ENCODE measurements around the gene ADAMTS13.
"Not testable (repeated sequence)": the region's sequence is repeated elsewhere in the genome, so short reads cannot be mapped to it uniquely, and the experiment has no call there.

ADAMTS13 gene

GRCh38 chr9:133421615-133422542 lies at the start of gene ADAMTS13:
Gene ADAMTS13, plus strand, starts transcription at chr9:133422367. Its CDS starts 77 bp downstream, at chr9:133422444.
- DNase-seq, result peak; percentile 33

GRCh38 chr9:133374612-133375115 lies 47.5 kb upstream of the ADAMTS13 start:
- no peak for DNase-seq

- DNase-seq, result no peak
These were observed 46.9 kb upstream of the ADAMTS13 start for GRCh38 chr9:133375116-133375723.

DNA sequence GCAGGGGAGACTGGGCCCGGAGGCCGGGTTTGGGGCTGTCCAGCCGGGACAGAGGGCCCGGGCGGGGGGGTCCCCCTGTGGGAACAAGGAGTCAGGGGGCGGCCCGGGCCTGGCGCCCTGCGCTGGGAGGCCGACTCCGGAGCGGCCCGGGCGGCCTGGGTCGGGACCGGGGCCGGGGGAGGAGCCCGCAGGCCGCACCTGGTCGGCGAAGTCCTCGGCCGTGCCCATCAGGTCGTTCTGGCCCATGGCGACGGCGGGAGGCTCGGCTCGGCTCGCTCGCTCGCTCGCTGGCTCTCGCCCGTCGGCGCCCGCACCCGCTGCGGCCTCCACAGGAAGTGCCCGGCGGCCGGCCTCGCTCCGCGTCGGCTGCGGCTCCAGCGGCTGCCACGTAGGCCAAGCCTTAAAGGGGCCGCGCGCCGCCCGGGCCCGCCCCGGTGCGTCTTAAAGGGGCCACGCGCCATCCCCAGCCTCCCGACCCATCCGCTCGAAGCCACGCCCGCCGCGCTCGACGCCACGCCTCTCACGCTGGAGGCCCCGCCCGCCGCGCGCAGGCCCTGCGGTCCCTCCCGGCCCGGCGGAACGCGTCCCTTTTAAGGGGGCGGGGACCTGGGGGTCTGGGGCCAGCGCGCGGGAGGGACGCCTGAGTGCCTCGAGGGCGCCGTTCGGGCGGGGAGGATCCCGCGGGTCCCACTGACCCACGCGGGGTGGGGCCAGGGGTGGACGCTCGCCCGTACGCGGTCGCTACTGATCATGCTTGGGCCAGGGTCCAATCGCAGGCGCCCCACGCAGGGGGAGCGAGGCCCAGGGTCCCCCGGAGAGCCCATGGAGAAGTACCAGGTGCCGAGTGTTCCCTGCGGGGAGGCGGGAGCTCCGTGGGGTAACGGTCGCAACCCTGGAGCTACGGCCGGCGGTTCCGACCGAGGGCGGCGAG lies 46.2 kb upstream of the ADAMTS13 start, which contains the start of the genes STKLD1 and SURF4:
TSS of gene STKLD1 (plus strand) at position 643 of the 931 bp plus-strand sequence. CDS start at position 751, 108 bp downstream.
TSS of gene SURF4 (minus strand) at position 337 of the 931 bp plus-strand sequence. CDS start at position 246, 91 bp downstream.
- DNase-seq, result peak; percentile 92

GRCh38 chr9:133377280-133377679 lies 44.9 kb upstream of the ADAMTS13 start:
- DNase-seq, result not testable (repeated sequence)

DNA sequence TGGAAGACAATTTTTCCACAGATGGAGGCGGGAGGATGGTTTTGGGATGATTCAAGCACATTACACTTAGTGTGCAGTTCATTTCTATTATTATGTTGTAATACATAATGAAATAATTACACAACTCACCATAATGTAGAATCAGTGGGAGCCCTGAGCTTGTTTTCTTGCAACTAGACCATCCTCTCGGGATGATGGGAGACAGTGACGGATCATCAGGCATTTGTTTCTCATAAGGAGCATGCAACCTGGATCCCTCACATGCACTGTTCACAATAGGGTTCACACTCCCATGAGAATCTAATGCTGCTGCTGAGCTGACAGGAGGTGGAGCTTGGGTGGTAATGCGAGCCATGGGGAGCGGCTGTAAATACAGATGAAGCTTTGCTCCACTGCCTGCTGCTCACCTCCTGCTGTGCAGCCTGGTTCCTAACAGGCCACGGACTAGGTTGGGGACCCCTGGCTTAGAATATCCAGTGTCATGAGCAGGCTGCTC lies 44.4 kb upstream of the ADAMTS13 start:
- DNase-seq, result no peak

- no peak for DNase-seq
These were observed 43.7 kb upstream of the ADAMTS13 start for GRCh38 chr9:133378408-133378962.

DNA sequence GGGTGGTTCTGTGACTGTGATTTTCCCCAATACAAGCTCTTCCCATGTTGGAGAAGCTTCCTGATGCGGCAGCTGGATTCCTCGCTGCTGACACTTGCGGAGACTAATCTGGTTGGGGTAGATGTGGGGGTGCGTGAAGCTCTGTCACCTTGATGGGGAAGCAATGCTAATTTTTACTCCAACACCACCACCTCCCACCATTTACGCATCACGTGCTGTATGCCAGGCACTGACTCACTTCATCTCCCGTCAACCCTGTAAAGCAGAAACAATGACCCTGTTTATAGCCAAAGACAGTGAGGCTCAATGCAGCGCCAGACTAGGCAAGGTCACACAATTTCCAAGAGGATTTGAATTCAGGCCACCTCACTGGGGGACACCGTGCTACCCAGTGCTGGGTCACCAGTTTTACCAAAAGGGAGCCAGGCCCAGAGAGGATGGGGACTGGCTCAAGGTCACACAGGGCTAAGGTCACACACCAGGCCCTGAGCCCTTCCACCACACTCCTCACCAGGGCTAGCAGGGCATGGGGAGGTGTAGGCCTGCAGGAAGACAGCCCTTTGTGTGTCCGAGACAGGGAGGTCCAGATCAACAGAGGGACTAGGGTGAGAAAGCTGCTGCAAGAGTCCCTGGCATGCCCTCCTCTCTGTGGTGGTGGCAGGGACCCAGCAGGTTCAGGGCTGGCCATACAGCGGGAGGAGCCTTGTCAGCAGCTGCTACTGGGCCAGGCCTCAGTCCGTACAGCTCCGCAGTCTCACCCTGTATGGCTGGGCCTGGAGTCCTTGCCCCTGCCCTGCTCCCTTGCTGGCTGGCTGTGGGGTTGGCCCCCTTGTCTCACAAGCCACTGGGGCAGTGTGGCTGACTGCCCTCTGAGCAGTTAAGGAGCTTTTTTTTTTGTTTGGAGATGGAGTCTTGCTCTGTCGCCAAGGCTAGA lies 42.7 kb upstream of the ADAMTS13 start:
- no peak for DNase-seq

- DNase-seq, result no peak
These were observed 41.4 kb upstream of the ADAMTS13 start for GRCh38 chr9:133380734-133381133.

GRCh38 chr9:133382507-133383141 lies 39.5 kb upstream of the ADAMTS13 start:
- no peak for DNase-seq

GRCh38 chr9:133383438-133383837 lies 38.7 kb upstream of the ADAMTS13 start:
- no peak for DNase-seq

- no peak for DNase-seq
These were observed 37.3 kb upstream of the ADAMTS13 start for GRCh38 chr9:133384736-133385321.

DNA sequence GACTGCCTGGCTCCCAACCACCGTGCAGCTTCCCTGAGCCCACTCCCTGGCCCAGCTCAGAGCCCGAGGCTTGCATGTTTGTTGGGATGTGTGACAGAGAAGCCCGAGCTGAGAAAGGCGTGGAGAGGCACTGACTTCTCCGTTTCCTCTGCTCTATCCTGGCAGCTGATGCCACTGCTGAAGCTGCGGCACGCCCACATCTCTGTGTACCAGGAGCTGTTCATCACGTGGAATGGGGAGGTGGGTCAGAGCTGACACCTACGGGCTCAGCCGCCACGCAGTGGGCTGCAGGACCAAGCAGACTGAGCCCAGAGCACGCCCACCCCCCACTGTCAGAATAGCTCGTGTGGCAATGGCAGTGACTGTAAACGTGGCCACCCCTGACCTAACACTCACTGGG lies 36.7 kb upstream of the ADAMTS13 start:
- no peak for DNase-seq

DNA sequence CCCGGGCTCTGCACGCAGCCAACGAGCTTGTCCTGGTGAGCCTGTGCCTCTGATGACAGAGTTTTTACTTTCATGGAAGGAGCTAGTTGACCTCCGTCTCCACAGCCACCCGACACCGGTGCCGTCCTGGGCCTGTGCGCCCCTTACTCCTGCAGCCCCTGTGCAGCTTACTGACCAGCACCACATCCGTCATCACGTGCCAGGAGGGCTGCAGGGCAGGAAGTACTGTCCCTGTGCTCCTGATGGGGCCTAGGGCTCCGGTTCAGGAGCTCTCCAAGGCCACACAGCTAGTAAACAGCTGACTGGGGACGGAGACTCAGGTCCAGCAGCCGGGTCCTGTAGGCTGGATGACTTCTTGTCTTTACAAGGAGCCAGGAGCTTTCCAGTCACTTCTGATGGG lies 35.8 kb upstream of the ADAMTS13 start:
- no peak for DNase-seq

DNA sequence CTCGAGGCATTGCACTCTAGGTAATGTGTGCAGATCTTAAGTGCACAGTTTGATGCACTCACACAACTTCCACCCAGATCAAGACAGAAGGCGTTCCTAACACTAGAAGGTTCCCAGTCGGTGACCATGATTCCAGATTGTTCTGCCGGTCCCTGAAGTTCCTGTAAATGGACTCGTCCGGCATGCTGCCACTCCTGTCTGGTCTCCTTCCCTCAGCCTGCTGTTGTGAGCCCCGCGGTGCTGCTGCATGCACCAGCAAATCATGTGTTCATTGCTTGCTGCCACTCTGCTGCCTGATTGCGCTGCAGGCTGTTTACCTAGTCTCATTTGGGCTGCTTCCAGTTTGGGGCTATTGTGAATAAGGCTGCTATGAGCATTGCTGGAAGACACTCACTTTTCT lies 34.5 kb upstream of the ADAMTS13 start:
- DNase-seq, result no peak

- DNase-seq, result no peak
These were observed 33.1 kb upstream of the ADAMTS13 start for GRCh38 chr9:133389025-133389557.

DNA sequence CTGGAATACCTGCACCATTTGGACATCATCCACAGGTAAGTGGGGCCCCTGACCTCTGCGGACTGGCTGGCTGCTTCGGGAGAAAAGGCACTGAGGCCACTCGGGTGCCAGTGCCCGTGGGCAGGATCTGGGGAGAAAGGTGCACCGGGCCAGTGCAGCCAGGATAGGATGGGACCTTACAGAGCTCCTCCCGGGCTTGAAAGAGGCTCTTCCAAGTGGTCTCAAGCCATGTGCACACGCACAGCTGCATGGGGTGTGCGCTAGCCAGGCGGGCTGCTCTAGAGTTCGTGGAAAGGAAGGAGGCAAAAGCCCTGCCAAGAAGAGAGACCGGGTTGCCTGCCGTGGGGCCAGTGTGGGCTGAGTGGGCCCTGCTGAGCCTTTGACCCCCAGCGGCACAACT lies 32.6 kb upstream of the ADAMTS13 start:
- no peak for DNase-seq

DNA sequence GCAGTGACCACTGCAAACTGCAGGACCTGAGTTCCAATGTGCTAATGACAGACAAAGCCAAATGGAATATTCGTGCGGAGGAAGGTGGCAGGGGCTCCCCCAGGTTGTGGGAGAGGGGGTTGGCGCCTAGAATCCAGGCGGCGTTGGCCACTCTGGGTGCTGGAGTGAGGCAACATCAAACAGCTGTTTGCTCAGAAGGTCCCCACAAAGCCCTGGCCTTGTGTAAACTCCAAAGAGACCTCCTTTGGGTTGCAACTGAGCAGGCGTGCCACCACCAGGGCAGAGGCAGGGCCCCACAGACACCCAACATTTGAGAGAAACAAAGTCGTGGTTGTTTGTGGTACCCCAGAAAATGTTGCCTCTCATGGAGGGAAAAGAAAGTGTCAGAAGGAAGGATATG lies 31.5 kb upstream of the ADAMTS13 start:
- DNase-seq, result no peak

DNA sequence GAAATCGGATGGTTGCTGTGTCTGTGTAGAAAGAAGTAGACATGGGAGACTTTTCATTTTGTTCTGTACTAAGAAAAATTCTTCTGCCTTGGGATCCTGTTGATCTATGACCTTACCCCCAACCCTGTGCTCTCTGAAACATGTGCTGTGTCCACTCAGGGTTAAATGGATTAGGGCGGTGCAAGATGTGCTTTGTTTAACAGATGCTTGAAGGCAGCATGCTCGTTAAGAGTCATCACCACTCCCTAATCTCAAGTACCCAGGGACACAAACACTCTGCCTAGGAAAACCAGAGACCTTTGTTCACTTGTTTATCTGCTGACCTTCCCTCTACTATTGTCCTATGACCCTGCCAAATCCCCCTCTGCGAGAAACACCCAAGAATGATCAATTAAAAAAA lies 30.7 kb upstream of the ADAMTS13 start:
- not testable (repeated sequence) for DNase-seq

DNA sequence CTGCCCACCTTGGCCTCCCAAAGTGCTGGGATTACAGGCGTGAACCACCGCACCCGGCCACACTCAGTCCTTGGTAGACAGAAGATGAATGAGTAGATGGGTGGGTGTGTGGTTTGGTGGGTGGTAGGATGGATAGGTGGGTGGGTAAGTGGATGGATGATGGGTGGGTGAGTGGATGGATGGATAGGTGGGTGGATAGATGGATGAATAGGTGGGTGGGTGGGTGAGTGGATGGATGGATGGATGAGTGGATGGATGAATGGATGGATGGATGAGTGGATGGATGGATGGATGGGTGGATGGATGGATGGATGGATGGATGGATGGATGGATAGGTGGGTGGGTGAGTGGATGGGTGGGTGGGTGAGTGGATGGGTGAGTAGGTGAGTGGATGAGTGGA lies 29.9 kb upstream of the ADAMTS13 start:
- not testable (repeated sequence) for DNase-seq

Data from stimulated activated naive CD4-positive, alpha-beta T cell treated with Interleukin-2 at 50 U/mL for 16 hours (primary cell).